ENCODE measurements around the gene ROM1.

The ROM1 gene

DNA sequence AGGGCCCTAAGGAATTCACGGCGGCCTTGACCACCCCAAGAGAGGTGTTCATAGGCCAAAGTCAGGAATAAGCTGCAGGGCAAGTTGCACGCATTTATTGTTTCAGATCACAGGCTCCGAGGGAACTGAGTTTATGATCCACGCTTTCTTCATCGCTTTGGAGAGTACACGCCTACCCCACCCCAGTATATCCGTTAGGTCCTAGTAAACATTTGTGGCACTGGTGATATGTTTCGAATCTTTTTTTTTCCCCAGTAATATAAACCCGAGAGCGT, 32.6 kb downstream of the ROM1 start:
- TF ChIP-seq, protein P1, sequence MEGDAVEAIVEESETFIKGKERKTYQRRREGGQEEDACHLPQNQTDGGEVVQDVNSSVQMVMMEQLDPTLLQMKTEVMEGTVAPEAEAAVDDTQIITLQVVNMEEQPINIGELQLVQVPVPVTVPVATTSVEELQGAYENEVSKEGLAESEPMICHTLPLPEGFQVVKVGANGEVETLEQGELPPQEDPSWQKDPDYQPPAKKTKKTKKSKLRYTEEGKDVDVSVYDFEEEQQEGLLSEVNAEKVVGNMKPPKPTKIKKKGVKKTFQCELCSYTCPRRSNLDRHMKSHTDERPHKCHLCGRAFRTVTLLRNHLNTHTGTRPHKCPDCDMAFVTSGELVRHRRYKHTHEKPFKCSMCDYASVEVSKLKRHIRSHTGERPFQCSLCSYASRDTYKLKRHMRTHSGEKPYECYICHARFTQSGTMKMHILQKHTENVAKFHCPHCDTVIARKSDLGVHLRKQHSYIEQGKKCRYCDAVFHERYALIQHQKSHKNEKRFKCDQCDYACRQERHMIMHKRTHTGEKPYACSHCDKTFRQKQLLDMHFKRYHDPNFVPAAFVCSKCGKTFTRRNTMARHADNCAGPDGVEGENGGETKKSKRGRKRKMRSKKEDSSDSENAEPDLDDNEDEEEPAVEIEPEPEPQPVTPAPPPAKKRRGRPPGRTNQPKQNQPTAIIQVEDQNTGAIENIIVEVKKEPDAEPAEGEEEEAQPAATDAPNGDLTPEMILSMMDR (IDR thresholded peaks at IDR 0.05): no peak
- H3K36me3 Mint-ChIP-seq (ENCODE audit: low read depth): peaks cover 29% of the 10 kb centered on the region
- peaks cover 6% of the 10 kb centered on the region for H3K27me3 Mint-ChIP-seq (ENCODE audit: low read depth, poor library complexity)
- DNase-seq: no peak
- H3K9me3 Mint-ChIP-seq: no peaks in the 10 kb centered on the region
- peaks cover 29% of the 10 kb centered on the region for H3K4me1 Mint-ChIP-seq
- H3K27ac Mint-ChIP-seq: peak overlapping the region; percentile 99
- peak overlapping the region; percentile 99 for H3K4me3 Mint-ChIP-seq

DNA sequence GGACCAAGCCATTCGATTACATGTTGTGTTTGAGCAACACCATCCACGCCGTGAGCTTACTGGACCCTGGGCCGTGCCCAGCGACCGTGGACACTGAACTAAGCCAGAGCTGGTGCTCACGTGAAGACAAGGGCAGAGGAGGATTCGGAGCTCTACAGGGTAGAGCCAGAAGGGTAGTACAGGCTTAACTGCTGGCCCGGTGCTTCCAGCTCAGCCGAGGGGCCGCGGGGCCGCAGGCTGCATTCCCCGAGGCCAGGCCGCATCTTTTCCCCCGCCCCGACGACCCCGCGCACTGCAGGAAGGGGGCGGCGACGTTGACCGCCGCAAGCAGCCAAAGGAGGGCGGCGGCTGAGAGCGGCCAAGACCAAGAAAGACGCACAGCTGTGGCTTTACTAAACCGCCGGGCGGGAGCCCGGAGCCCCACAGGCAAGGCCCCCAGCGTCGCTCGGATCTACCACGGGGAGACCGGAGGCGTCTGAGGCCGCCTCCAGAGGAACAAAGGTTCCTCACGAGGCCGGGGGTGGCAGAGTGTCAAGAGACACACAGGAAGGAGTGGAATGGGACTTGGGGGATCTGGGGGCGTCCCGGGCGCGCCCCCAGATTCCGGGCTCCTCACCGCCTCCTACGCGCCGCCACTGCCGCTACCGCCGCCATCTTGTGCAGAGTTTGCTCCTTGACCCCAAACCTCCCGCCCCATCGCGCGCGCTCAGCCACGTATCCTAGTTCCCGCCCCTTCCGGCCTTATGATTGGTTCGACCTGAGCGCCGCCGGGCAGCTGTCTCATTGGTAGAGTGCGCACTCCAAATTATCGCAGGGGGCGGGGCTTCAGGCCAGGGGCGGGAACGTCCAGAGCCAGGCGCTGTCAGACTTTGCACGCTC, 33.1 kb downstream of the ROM1 start, which contains the start of gene GANAB:
Gene GANAB (minus strand): TSS at position 668 of the 879 bp plus-strand sequence. CDS start 14 bp downstream, at position 654.
- peaks cover 25% of the 10 kb centered on the region for H3K4me1 Mint-ChIP-seq
- peak within 1 kb of the TSS; percentile 99 for H3K4me3 Mint-ChIP-seq
- no peaks in the 10 kb centered on the region for H3K9me3 Mint-ChIP-seq
- H3K27ac Mint-ChIP-seq: peak within 1 kb of the TSS; percentile 99
- peaks cover 6% of the 10 kb centered on the region for H3K27me3 Mint-ChIP-seq (ENCODE audit: low read depth, poor library complexity)
- peak; percentile 99 for DNase-seq
- TF ChIP-seq, protein P1 (IDR thresholded peaks at IDR 0.05): no peak
- H3K36me3 Mint-ChIP-seq (ENCODE audit: low read depth): peaks cover 24% of the 10 kb centered on the region

DNA sequence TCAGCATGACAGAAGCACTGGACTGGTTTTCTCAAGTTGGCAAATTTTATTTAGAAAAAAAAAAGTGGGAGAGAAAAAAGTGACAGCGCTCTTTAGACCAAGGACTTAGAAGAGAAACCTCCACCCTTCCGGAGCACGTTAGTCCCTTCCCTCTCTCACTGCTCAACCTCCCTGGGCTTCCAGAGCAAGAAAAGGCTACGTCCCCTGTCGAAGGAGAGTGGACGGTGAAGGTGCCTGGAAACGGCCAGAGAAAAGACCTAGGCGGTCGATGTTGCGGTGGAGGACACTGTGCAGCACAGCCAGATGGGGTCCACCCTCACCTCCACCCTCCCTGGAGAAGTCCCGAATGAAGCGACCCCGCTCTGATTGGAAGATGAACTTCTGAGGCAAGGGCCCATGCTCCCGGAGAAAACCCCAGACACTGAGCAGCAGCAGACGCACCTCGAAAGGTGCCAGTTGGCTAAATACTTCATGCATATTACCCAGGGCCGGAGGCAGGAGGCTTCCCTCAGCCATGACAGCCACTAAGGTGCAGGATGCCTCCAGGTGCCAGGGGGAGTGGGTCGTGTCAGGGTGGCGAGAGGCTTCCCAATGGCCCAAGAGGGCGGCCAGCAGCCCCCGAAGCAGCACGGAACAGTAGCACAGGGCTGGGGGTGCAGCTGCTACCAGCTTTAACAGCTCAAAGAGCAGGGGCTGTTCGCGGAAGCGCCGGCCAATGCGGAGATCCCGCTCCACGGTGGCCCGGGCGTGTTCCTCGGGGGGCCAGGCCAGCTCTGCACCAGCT, 34.0 kb downstream of the ROM1 start:
- peaks cover 20% of the 10 kb centered on the region for H3K36me3 Mint-ChIP-seq (ENCODE audit: low read depth)
- no peak for DNase-seq
- H3K4me3 Mint-ChIP-seq: peak overlapping the region; percentile 99

DNA sequence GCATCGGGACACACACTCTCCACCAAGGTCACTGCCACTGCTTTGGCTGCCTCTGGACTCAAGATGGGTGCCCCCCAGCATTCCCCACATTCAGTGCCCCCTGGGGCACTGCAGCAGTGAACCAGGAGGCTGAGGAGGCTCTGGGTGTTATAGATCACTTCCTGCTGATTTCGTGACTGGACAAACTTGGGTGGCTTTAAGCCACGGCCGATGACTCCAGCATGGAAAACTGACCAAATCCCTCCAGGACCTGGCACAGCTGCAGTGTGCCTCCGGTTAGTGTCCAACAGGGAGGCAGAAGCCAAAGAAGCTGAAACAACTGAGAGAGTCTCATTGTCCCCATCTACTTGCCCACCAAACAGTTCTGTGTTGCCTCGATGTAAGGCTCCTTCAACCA, 34.5 kb downstream of the ROM1 start:
- no peak for DNase-seq
- H3K36me3 Mint-ChIP-seq (ENCODE audit: low read depth): peaks cover 20% of the 10 kb centered on the region
- peaks cover 4% of the 10 kb centered on the region for H3K27me3 Mint-ChIP-seq (ENCODE audit: low read depth, poor library complexity)
- H3K4me1 Mint-ChIP-seq: peaks cover 35% of the 10 kb centered on the region
- H3K27ac Mint-ChIP-seq: peak overlapping the region; percentile 32
- H3K9me3 Mint-ChIP-seq: no peaks in the 10 kb centered on the region
- H3K4me3 Mint-ChIP-seq: no peak overlapping the region
- TF ChIP-seq, protein P1 (IDR thresholded peaks at IDR 0.05): no peak

More for the DNA sequence above, 34.0 kb downstream of the ROM1 start:
- peaks cover 4% of the 10 kb centered on the region for H3K27me3 Mint-ChIP-seq (ENCODE audit: low read depth, poor library complexity)
- H3K9me3 Mint-ChIP-seq: no peaks in the 10 kb centered on the region
- peak overlapping the region; percentile 99 for H3K27ac Mint-ChIP-seq
- TF ChIP-seq, protein P1 (IDR thresholded peaks at IDR 0.05): no peak
- peaks cover 29% of the 10 kb centered on the region for H3K4me1 Mint-ChIP-seq

DNA sequence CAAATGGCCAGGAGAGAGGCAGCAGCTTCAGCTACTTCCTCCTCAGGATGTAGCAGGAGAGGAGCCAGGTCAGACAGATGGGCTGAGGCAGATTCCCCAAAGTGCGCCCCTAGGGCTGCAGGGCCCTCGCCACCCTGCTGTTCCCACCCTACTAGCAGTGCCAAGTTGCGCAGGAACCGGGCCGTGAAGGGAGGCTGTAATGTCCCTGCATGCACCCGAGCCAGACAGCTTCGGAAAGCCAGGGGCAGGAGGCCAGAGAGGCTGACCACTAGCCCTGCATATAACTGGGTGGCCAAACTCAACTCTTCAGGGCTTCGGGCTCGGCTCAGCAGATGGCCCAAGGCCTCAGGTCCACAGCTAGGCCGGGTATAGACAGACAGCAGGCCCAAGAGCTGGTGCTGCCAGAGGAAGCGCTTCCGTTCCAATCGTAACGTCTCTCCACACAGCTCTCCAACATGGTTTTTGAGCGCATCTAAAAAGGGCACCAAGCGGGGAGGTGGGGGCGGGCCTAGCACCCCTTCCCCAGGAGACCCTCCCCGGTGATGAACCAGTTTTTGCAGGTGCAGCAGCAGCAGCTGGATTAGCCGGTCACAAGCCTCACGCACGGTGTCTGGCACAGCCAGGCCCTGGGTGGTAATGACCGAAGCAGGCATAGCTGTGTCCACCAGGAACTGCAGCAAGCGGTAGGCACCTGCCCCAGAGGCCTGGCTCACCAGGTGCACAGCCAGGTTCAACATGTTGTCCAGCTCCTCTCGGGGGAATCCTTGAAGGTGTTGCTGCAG, 35.3 kb downstream of the ROM1 start:
- H3K9me3 Mint-ChIP-seq: no peaks in the 10 kb centered on the region
- peaks cover 20% of the 10 kb centered on the region for H3K36me3 Mint-ChIP-seq (ENCODE audit: low read depth)
- no peak for DNase-seq
- no peak overlapping the region for H3K27ac Mint-ChIP-seq
- H3K4me1 Mint-ChIP-seq: peaks cover 38% of the 10 kb centered on the region
- H3K4me3 Mint-ChIP-seq: no peak overlapping the region
- peaks cover 4% of the 10 kb centered on the region for H3K27me3 Mint-ChIP-seq (ENCODE audit: low read depth, poor library complexity)
- TF ChIP-seq, protein P1 (IDR thresholded peaks at IDR 0.05): no peak

Data from nephron progenitor cell (in vitro differentiated cells).